Hepatocyte (in vitro differentiated cells): ENCODE data around the gene AGBL1. TPM values are rescaled to one million over a fixed set of nuclear protein-coding genes. Genes with fewer than 3 reads are reported as not detected.

ENCODE experiments used
- DNase-seq: peaks from one replicate; pipeline ENCODE4 v3.0.0-alpha.2; 2016; ENCODE audit warnings: low spot score
- H2AFZ ChIP-seq: fragments of 200-600 bp; sonication (generic); 2 replicates; pipeline ENCODE4 v1.6.0; 2016; ENCODE audit warnings: antibody characterized with exemption, mild to moderate bottlenecking
- H3K27ac ChIP-seq: fragments of 200-600 bp; sonication (generic); 2 replicates; pipeline ENCODE4 v1.5.1; 2016; ENCODE audit warnings: mild to moderate bottlenecking
- H3K27me3 ChIP-seq: fragments of 200-600 bp; sonication (generic); 2 replicates; pipeline ENCODE4 v1.6.1; 2016
- H3K36me3 ChIP-seq: fragments of 200-600 bp; sonication (generic); replicated peaks from 2 replicates; pipeline ENCODE4 v1.5.1; 2016; ENCODE audit warnings: low read depth; ENCODE audit not compliant: insufficient read depth
- H3K4me1 ChIP-seq: fragments of 200-600 bp; sonication (generic); 2 replicates; pipeline ENCODE4 v1.5.1; 2016; ENCODE audit warnings: mild to moderate bottlenecking, moderate library complexity; ENCODE audit not compliant: insufficient read depth
- H3K4me2 ChIP-seq: fragments of 200-600 bp; sonication (generic); 2 replicates; pipeline ENCODE4 v1.6.0; 2016
- H3K4me3 ChIP-seq: fragments of 200-600 bp; sonication (generic); 2 replicates; pipeline ENCODE4 v1.5.1; 2016; ENCODE audit warnings: mild to moderate bottlenecking
- H3K79me2 ChIP-seq: fragments of 200-600 bp; sonication (generic); 2 replicates; pipeline ENCODE4 v1.6.0; 2017; ENCODE audit warnings: mild to moderate bottlenecking
- H3K9me2 ChIP-seq: fragments of 200-600 bp; sonication (generic); replicated peaks from 2 replicates; pipeline ENCODE4 v1.6.0; 2017; ENCODE audit warnings: mild to moderate bottlenecking; ENCODE audit not compliant: insufficient read depth
- H3K9me3 ChIP-seq: fragments of 200-600 bp; sonication (generic); 2 replicates; pipeline ENCODE4 v1.5.1; 2016; ENCODE audit warnings: low read depth, mild to moderate bottlenecking
- H4K20me1 ChIP-seq: fragments of 200-600 bp; sonication (generic); 2 replicates; pipeline ENCODE4 v1.6.0; 2016; ENCODE audit warnings: mild to moderate bottlenecking; ENCODE audit not compliant: insufficient read depth, poor library complexity, severe bottlenecking
- EZH2 ChIP-seq: fragments of 200-600 bp; sonication (generic); IDR thresholded peaks from 2 replicates; pipeline ENCODE4 v1.6.1; 2016; ENCODE audit warnings: antibody characterized with exemption, mild to moderate bottlenecking, borderline replicate concordance
- EZH2phosphoT487 ChIP-seq: fragments of 200-600 bp; sonication (generic); IDR thresholded peaks from one replicate; pipeline ENCODE4 v1.6.1; 2018; ENCODE audit warnings: antibody characterized with exemption, mild to moderate bottlenecking, low read depth, moderate library complexity; ENCODE audit not compliant: unreplicated experiment, severe bottlenecking
- WGBS: methylation state at CpG from one replicate; pipeline ENCODE4 v1.1.6; 2016; ENCODE audit warnings: low lambda C conversion rate; ENCODE audit errors: missing lambda C conversion rate; 5-methylcytosine and 5-hydroxymethylcytosine counted together
- polyA plus RNA-seq: library from polyadenylated mRNA; unstranded; fragments of >200 nt; fragmentation: Nextera tagmentation; extraction: Ambion mirVana; gene quantifications from 2 replicates; pipeline ENCODE4 v1.2.1, GENCODE V29; 2016
- total RNA-seq: library from RNA; depleted of rRNA; stranded (reverse); fragments of >200 nt; gene quantifications from 2 replicates; pipeline ENCODE4 v1.2.3, GENCODE V29; 2014
- TF ChIP-seq, protein P1 (sequence below): fragments of 200-600 bp; sonication (generic); IDR thresholded peaks from 2 replicates; pipeline ENCODE4 v1.5.1; 2016; ENCODE audit warnings: antibody characterized with exemption, mild to moderate bottlenecking; ENCODE audit not compliant: poor library complexity

The AGBL1 gene
- total and polyA plus RNA-seq, 2 experiments from 2014 or later, result not detected

DNA sequence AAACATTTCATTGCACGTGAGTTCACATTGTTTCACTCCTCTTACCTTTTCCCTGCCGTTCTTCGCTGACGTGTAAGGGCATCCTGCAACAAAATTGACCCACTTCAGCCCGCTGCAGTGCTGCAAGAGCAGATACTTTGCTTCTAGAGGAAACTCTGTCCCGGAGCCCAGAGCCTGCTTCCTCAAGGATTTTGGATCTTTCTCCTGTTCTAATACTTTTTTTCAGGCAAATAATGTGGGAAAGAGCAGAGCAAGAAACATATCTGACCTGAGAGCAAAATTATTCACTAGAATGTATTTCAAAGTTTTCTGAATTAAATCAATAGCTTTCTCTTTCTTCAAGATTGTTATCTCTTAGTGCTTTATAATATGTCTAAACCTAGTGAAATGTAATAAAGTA lies 303.9 kb downstream of the AGBL1 start:
- Histone ChIP-seq H2AFZ (no peak overlapping the region), H3K4me3 (no peak overlapping the region), H3K9me2 (no peaks in the 10 kb centered on the region), H3K79me2 (no peaks in the 10 kb centered on the region), H3K4me2 (no peak overlapping the region), H3K4me1 (no peaks in the 10 kb centered on the region), H3K27me3 (peaks cover 2% of the 10 kb centered on the region), H3K36me3 (no peaks in the 10 kb centered on the region), H3K27ac (no peak overlapping the region), H4K20me1 (no peaks in the 10 kb centered on the region), H3K9me3 (no peaks in the 10 kb centered on the region)
- WGBS, result 94% methylated on average over 6 of the region's 6 CpGs
- TF ChIP-seq EZH2phosphoT487 (no peak), EZH2 (no peak)
- TF ChIP-seq, protein P1, sequence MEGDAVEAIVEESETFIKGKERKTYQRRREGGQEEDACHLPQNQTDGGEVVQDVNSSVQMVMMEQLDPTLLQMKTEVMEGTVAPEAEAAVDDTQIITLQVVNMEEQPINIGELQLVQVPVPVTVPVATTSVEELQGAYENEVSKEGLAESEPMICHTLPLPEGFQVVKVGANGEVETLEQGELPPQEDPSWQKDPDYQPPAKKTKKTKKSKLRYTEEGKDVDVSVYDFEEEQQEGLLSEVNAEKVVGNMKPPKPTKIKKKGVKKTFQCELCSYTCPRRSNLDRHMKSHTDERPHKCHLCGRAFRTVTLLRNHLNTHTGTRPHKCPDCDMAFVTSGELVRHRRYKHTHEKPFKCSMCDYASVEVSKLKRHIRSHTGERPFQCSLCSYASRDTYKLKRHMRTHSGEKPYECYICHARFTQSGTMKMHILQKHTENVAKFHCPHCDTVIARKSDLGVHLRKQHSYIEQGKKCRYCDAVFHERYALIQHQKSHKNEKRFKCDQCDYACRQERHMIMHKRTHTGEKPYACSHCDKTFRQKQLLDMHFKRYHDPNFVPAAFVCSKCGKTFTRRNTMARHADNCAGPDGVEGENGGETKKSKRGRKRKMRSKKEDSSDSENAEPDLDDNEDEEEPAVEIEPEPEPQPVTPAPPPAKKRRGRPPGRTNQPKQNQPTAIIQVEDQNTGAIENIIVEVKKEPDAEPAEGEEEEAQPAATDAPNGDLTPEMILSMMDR, result no peak
- DNase-seq, result no peak

GRCh38 chr15:86384186-86384585 lies 304.5 kb downstream of the AGBL1 start:
- Histone ChIP-seq H3K4me1 (no peaks in the 10 kb centered on the region), H2AFZ (no peak overlapping the region)
- no peak for DNase-seq

DNA sequence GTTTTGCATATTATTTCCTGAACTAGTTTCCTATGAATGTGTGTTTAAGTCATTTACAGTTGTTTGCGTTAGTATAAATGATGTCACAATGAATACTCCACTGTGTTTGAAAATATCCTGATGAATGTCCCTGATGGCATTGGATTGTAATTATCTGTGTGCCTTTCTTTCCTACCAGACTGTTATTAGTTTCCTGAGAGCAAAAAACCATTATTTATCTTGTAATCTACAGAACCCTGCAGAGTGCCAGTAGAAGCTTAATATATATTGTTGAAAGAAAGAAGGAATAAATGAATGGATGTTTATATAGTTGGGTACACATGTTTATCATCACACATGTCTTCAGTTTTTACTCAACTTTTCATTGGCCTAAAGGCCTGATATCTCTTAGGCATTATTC lies 312.6 kb downstream of the AGBL1 start:
- no peaks in the 10 kb centered on the region for H3K9me3 ChIP-seq
- no peaks in the 10 kb centered on the region for H3K79me2 ChIP-seq
- no peak overlapping the region for H3K4me2 ChIP-seq
- no peak overlapping the region for H3K27ac ChIP-seq
- no peak for DNase-seq
- no peaks in the 10 kb centered on the region for H3K27me3 ChIP-seq
- H3K4me3 ChIP-seq, result no peak overlapping the region
- no peaks in the 10 kb centered on the region for H3K36me3 ChIP-seq
- WGBS, result 100% methylated on average over 1 of the region's 1 CpG
- H2AFZ ChIP-seq, result no peak overlapping the region
- TF ChIP-seq, protein P1, result no peak
- TF ChIP-seq EZH2phosphoT487, result no peak
- no peak for TF ChIP-seq EZH2
- no peaks in the 10 kb centered on the region for H3K4me1 ChIP-seq
- H4K20me1 ChIP-seq, result no peaks in the 10 kb centered on the region
- H3K9me2 ChIP-seq, result no peaks in the 10 kb centered on the region

More at GRCh38 chr15:86384186-86384585, 304.5 kb downstream of the AGBL1 start:
- WGBS, result 54% methylated on average over 6 of the region's 6 CpGs
- Histone ChIP-seq H3K79me2 (no peaks in the 10 kb centered on the region), H3K27ac (no peak overlapping the region), H3K4me3 (no peak overlapping the region), H3K9me3 (no peaks in the 10 kb centered on the region), H3K27me3 (peaks cover 2% of the 10 kb centered on the region), H3K9me2 (no peaks in the 10 kb centered on the region), H3K36me3 (no peaks in the 10 kb centered on the region), H3K4me2 (no peak overlapping the region), H4K20me1 (no peaks in the 10 kb centered on the region)
- TF ChIP-seq EZH2 (no peak), EZH2phosphoT487 (no peak)
- TF ChIP-seq, protein P1, result no peak

DNA sequence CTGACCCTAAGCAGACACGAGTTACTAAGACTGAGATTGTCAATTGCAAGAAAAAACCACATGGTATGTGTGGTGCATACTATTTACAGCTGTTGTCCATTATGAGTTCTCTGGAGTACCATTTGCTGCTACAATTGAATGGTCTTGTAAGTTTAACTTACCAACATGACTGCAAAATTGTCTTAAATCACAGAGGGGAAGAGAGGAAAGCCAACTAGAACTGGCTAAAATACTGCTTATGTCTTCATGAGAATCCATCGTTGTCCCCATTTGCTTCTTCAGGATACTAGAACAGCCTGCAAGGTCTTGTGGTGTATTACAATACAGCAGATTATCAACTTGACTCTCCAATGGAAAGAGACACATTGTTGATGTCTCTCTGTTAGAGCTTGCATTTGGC lies 313.2 kb downstream of the AGBL1 start:
- 86% methylated on average over 2 of the region's 2 CpGs for WGBS
- no peak overlapping the region for H3K4me2 ChIP-seq
- H3K9me2 ChIP-seq, result no peaks in the 10 kb centered on the region
- H3K36me3 ChIP-seq, result no peaks in the 10 kb centered on the region
- no peaks in the 10 kb centered on the region for H3K79me2 ChIP-seq
- DNase-seq, result no peak
- H3K27ac ChIP-seq, result no peak overlapping the region
- no peaks in the 10 kb centered on the region for H3K9me3 ChIP-seq
- TF ChIP-seq EZH2 (no peak), EZH2phosphoT487 (no peak)
- TF ChIP-seq, protein P1, result no peak
- no peaks in the 10 kb centered on the region for H3K4me1 ChIP-seq
- no peaks in the 10 kb centered on the region for H3K27me3 ChIP-seq
- H2AFZ ChIP-seq, result no peak overlapping the region
- H4K20me1 ChIP-seq, result no peaks in the 10 kb centered on the region
- no peak overlapping the region for H3K4me3 ChIP-seq
